ENCODE measurements around the gene MOB4.
"Not testable (repeated sequence)": the region's sequence is repeated elsewhere in the genome, so short reads cannot be mapped to it uniquely, and the experiment has no call there.

The MOB4 gene

DNA sequence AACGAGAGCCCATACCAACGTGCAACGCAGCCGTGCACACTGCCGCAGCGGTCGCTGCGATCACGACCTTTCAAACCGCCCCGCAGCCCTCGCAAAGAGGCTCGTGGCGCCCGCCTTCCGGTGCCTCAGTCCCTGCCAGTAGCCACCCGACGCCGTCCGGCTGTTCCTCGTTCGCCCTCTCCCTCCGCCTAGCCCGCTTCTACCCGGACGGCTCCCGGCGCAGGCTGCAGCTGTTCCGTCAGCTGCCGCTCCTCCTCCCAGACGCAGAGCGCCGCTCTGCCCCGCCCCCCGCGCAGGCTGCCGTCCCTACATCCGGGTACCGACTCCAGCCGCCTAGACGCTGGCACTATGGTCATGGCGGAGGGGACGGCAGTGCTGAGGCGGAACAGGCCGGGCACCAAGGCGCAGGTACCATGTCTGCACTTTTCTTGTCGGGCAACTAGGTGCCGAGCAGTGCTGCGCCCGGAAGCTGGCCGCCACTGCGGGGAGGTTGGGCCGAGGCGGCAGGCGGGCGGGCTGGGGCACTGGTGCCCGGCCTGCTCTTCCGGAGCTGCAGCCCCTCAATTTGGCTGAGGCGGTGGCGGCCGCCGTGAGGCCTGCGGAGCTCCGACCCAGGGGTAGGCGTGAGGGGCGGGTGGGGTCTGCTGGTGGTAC is at the start of gene MOB4:
TSS of gene MOB4 (plus strand) at position 328 of the 654 bp plus-strand sequence. CDS start at position 349, 21 bp downstream.
- H3K9me3 Mint-ChIP-seq = peaks cover 21% of the 10 kb centered on the region
- DNase-seq = peak; percentile 97
- no peaks in the 10 kb centered on the region for H3K27me3 Mint-ChIP-seq (ENCODE audit: low read depth, poor library complexity)
- TF ChIP-seq, protein P1, sequence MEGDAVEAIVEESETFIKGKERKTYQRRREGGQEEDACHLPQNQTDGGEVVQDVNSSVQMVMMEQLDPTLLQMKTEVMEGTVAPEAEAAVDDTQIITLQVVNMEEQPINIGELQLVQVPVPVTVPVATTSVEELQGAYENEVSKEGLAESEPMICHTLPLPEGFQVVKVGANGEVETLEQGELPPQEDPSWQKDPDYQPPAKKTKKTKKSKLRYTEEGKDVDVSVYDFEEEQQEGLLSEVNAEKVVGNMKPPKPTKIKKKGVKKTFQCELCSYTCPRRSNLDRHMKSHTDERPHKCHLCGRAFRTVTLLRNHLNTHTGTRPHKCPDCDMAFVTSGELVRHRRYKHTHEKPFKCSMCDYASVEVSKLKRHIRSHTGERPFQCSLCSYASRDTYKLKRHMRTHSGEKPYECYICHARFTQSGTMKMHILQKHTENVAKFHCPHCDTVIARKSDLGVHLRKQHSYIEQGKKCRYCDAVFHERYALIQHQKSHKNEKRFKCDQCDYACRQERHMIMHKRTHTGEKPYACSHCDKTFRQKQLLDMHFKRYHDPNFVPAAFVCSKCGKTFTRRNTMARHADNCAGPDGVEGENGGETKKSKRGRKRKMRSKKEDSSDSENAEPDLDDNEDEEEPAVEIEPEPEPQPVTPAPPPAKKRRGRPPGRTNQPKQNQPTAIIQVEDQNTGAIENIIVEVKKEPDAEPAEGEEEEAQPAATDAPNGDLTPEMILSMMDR (IDR thresholded peaks at IDR 0.05) = no peak
- peak within 1 kb of the TSS; percentile 97 for H3K27ac Mint-ChIP-seq
- H3K4me3 Mint-ChIP-seq = peak within 1 kb of the TSS; percentile 99
- H3K36me3 Mint-ChIP-seq (ENCODE audit: low read depth) = peaks cover 39% of the 10 kb centered on the region
- peaks cover 26% of the 10 kb centered on the region for H3K4me1 Mint-ChIP-seq

DNA sequence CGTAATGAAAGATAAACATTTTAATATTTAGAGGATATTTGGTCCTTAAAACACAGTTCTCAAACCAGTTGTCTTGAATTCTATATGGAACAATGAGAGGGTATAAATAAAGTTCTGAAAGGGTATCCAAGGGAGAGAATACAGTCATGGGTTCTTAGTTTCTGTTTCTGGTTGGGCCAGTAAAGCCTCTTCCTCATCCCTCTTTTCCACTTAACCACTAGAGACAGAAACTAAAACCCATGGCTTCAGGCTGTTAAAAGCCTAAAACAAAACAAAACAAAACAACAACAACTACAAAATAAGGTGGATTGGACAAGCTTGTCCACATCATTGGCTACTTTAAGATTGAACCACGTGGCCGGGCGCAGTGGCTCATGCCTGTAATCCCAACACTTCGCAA is 43.7 kb upstream of the MOB4 start:
- Mint-ChIP-seq H3K27me3 (ENCODE audit: low read depth, poor library complexity) (no peaks in the 10 kb centered on the region), H3K4me3 (no peak overlapping the region), H3K36me3 (ENCODE audit: low read depth) (peaks cover 19% of the 10 kb centered on the region), H3K9me3 (no peaks in the 10 kb centered on the region), H3K27ac (no peak overlapping the region), H3K4me1 (no peaks in the 10 kb centered on the region)
- TF ChIP-seq, protein P1 (IDR thresholded peaks at IDR 0.05) = no peak
- no peak for DNase-seq

DNA sequence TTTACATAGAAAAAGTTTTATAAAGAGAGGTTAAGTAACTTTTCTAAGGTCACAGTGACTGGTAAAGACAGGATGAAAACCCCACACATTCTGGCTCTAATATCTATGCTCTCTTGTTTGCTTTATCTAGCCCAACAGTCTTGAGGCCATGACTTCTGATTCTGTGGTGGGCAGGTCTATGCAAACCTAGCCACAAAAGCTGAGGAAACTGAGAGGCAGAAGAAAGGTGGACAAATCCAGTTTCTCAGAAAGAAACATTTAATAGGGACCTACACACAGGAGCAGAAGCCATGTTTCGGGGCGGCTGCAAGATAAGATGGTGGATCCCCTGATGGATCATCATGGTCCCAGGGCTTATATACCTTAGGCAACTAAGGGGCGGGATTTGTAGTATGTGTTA is 38.1 kb upstream of the MOB4 start:
- H3K27ac Mint-ChIP-seq = no peak overlapping the region
- TF ChIP-seq, protein P1 (IDR thresholded peaks at IDR 0.05) = no peak
- no peak for DNase-seq
- no peaks in the 10 kb centered on the region for H3K9me3 Mint-ChIP-seq
- no peaks in the 10 kb centered on the region for H3K27me3 Mint-ChIP-seq (ENCODE audit: low read depth, poor library complexity)
- no peak overlapping the region for H3K4me3 Mint-ChIP-seq
- peaks cover 14% of the 10 kb centered on the region for H3K36me3 Mint-ChIP-seq (ENCODE audit: low read depth)
- no peaks in the 10 kb centered on the region for H3K4me1 Mint-ChIP-seq

DNA sequence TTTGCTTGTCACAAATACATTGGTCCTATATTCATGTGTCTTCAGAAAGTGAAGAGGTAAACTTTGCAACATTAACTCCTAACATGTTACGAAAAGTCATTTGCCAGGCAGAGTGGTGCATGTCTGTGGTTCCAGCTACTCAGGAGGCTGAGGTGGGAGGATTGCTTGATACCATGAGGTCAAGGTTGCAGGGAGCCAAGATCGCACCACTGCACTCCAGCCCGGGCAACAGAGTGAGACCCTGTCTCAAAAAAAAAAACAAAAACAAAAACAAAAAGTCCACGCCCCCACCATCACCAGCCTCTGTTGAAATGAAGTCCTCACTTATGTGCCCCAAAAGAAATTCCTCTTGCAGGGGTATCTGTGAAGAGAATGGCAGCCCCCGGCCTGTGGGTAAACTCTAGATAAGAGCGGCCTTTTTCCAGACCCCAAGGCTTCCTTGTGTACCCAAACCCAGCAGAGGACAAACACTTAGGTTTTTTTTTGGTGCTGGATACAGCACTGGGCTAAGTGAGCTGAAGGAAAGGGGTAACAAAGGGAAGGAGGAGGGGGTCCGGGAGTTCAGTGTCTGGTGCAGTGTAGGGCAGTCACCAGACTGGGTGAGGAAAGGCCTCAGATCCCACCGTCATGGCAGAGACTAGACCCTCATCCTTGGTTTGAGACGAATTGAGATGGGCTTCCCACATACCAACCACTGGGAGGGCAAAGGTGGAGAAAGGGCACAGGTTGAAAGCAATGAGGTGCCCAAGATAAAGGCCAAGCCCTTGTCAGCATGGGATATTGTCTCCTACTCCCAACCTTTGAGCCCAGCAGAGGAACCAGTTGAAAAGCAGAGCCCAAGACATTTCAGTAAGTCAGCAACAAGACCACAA is 35.5 kb upstream of the MOB4 start:
- Mint-ChIP-seq H3K27ac (peak overlapping the region; percentile 15), H3K4me1 (no peaks in the 10 kb centered on the region), H3K9me3 (peaks cover 8% of the 10 kb centered on the region), H3K27me3 (ENCODE audit: low read depth, poor library complexity) (no peaks in the 10 kb centered on the region), H3K4me3 (no peak overlapping the region), H3K36me3 (ENCODE audit: low read depth) (peaks cover 25% of the 10 kb centered on the region)
- TF ChIP-seq, protein P1 (IDR thresholded peaks at IDR 0.05) = no peak
- DNase-seq = no peak

DNA sequence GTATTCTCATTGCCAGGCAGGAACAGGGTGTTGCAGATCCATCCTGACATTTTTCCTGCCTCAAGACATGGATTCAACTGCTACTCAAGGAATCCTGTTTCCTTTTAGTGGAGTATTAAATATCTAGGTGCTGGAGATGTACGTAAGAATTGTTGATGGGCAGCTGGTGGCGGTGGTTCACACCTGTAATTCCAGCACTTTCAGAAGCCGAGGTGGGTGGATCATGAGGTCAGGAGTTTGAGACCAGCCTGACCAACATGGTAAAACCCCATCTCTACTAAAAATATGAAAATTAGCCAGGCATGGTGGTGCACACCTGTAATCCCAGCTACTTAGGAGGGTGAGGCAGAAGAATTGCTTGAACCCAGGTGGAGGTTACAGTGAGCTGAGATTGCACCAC is 31.6 kb upstream of the MOB4 start:
- not testable (repeated sequence) for H3K27me3 Mint-ChIP-seq (ENCODE audit: low read depth, poor library complexity); H3K4me1 Mint-ChIP-seq; H3K4me3 Mint-ChIP-seq; DNase-seq; H3K9me3 Mint-ChIP-seq
- Mint-ChIP-seq H3K27ac (peak overlapping the region; percentile 32), H3K36me3 (ENCODE audit: low read depth) (peaks cover 49% of the 10 kb centered on the region)

DNA sequence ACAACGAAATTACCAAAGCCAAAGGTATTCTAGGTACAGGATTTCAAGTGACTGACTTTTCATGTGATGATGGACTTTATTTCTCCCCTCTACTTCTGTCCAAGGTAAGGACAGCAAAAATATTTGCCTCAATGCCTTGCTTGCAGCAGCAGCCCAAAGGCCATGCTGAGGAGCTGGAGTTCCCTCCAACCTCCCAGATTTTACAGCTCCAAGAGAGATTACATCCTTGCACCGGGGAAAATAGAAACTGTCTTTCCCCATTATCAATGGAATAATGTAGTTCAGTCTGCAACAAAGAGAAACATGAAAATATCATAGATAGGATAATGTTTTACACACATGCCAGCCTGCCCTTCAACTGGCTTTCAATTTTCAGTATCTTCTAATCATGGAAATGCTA is 29.7 kb upstream of the MOB4 start:
- peaks cover 66% of the 10 kb centered on the region for H3K36me3 Mint-ChIP-seq (ENCODE audit: low read depth)
- peak overlapping the region; percentile 87 for H3K27ac Mint-ChIP-seq
- TF ChIP-seq, protein P1 (IDR thresholded peaks at IDR 0.05) = no peak
- no peaks in the 10 kb centered on the region for H3K27me3 Mint-ChIP-seq (ENCODE audit: low read depth, poor library complexity)
- no peaks in the 10 kb centered on the region for H3K4me1 Mint-ChIP-seq
- no peak for DNase-seq
- H3K4me3 Mint-ChIP-seq = no peak overlapping the region
- H3K9me3 Mint-ChIP-seq = peaks cover 8% of the 10 kb centered on the region
